ELF-1 (cell line): ENCODE measurements around the gene INAVA.
A peak's percentile ranks its signal among the peaks of the same experiment; 100 is the strongest.

Experiments
- DNase-seq: peaks from one replicate; pipeline ENCODE4 v3.0.0-alpha.2; 2016; ENCODE audit warnings: low read depth, low spot score

Gene INAVA

DNA sequence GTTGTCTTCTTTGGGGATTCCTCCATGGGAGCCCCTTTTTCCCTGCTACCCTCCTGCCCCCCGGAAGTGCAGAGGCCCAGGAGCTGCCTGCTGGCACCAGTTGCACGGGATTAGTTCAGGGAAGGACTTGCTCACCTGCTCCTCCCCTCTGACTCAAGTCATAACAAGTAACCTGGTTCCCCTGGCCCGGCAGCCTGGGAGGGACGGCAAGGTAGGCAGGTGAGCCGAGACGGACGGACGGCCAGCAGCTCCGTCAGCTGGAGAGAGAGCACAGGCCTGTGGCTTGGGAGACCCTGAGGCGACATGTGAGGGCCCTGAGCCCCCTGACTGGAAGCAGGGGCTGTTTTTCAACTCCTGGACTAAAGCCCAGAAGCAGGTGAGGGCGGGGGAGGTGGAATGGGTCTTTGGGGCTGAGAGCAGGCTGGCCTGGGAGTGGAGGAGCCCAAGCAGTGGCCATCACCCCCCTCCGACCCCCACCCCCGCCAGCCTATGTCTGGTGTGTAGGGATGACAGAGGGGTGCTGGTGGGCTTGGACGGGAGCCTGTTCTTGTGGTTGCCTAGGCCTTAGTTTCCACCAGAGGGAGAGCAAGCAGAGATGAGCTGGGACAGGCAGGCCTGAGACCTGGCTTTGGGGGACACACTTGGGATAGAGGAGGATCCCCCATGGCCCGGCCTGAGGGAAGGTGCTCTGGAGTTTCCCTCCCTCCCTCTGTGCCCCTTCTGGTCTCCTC lies at the start of gene INAVA:
INAVA (plus strand) TSS at position 189 of the 731 bp plus-strand sequence. CDS start 3,501 bp downstream, outside the sequence.
- DNase-seq = peak; percentile 81

- no peak for DNase-seq
Observed at GRCh38 chr1:200845360-200845759, 49.3 kb upstream of the INAVA start.

DNA sequence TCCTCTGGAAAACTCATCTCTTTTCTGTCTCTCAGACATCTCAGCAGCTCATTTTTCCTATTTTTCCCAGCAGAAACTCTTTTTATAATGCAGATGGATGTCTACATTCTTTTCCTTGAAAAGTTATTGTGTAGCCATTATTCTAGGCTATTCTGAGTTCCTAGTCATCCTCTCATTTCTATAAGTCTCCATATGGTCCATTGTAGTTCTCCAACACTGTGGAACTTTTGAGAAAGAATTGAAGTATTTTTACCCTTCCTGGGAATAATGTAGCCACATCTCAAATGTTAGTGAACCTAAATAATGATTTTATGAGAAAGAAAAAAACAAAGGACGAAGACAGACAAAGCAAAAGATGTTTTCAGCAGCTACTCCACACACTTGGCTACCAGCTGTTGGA lies 48.3 kb upstream of the INAVA start:
- DNase-seq = no peak

- no peak for DNase-seq
Observed at GRCh38 chr1:200849430-200849829, 45.3 kb upstream of the INAVA start.

- DNase-seq = no peak
Observed at GRCh38 chr1:200850554-200850953, 44.1 kb upstream of the INAVA start.

DNA sequence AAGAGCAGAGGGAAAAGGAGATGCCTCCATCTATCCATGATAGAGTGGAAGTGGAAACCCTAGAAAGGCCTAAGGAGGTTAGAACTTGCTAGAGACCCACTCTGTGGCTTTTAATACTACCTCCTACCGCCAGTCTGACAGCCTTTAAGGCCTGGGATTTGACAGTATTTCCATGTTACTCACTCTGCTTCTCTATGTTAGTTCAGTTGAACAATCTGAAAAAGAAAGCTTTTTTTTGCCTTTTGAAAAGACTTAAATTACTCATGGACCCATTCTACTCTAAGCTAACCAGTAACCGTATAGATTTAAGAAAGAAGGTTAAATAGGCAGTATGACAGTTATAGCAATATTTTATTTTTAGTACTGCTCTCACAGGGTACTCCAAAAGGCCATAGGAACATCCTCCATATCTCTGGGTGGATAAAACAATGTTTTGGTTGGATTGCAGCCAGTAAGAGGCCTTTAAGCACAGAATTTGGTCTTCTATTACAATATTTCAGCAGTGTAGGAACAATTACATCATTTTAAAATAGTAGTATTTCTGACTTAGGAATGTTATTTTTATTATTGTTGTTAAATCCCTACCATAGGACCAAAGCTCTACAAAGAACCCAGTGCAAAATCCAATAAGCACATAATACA lies 37.9 kb upstream of the INAVA start:
- DNase-seq = no peak

DNA sequence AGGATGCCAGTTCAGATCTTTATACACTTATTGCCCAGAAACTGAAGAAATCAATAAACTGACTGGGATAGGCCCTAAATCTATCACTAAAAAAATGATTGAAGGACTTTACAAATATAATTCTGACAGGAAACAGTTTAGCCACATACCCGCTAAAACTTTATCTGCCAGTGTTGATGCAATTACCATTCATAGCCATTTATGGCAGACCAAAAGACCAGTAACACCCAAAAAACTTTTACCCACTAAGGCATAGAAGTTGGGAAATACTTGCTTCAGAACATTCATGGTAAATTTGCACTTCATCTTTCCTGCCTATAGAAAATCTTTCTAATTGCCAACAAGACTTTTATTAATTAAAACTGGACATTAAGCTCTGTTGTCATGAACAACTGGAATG lies 36.9 kb upstream of the INAVA start:
- no peak for DNase-seq

DNA sequence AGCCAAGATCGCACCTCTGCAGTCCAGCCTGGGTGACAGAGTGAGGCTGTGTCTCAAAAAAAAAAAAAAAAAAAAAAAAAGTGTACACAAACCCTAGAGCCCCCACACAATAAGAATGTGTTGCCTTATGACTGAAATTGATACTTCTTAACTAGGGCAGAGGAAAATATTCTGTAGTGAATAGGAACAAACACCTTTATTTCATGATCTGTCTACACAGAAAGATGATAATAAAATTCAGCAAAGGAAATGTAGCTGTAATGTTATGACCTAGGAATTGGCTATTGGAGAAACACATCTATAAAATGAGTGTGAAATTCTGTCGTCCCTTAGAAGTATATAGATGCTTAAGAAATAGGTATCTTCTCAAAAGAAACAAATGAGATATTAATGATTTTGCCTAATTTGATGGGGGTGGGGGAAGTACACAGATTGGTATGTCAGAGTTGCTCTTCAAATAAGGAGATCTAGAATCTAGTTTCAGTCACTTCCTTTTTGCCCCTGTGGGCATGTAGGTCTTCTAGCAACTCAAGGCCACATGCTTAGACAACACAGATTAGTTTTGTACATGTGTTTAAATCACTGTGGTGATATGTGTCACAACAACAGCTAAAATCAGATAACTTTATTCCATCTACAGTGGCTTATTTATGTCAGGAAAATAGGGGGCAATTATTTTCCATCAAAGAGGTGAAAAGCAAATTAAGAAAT lies 32.6 kb upstream of the INAVA start:
- DNase-seq = no peak

DNA sequence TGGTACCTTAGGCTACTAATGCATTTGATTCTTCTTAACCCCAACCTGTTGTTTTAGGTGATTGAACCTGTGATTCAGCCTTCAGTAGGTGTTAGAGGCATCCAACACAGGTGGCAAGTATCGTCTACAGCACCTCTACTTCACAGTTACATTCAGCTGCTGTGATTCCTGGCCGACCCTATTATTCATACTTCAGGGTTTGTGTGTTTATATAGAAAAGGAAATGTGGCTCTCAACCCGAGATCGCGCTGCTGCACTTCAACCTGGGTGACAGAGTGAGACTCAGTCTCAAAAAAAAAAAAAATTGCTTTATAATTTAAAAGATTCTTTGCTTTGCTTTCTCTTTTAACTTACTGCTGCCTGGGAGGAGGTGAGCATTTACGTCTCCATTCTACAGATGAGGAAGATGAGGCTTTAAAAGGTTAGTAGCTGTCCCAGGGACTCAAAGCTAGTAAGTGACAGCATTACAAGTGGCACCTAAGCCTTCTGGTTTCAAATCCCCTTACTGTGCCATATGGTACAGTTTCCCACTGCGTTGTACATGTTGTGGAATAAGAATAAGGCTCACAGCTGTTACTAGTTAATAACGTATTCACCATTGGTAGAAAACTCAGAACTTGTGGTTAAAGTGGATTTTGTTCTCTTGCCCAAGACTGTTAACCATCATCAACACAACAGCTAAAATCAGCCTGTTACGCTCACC lies 31.8 kb upstream of the INAVA start:
- no peak for DNase-seq

- DNase-seq = no peak
Observed at GRCh38 chr1:200866116-200866515, 28.6 kb upstream of the INAVA start.

DNA sequence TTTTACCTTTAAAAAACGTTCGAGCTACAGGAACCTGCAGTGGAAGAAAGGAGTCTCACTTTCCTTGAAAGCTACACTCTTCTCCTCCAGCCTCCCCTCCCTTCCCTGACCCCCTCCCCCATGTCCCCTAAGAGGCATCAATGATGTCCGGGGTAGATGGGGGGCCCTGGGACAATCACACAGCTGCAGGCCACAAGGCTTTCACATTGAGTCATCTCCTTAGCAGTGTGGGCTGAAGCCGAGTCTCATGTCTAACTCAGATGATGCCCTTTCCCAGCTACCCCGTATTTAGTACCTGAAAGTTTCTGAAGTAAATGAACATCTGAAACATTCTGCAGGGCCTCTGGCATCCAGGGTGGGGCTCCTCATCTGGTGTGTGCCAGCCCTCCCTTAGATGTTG lies 28.2 kb upstream of the INAVA start:
- no peak for DNase-seq

DNA sequence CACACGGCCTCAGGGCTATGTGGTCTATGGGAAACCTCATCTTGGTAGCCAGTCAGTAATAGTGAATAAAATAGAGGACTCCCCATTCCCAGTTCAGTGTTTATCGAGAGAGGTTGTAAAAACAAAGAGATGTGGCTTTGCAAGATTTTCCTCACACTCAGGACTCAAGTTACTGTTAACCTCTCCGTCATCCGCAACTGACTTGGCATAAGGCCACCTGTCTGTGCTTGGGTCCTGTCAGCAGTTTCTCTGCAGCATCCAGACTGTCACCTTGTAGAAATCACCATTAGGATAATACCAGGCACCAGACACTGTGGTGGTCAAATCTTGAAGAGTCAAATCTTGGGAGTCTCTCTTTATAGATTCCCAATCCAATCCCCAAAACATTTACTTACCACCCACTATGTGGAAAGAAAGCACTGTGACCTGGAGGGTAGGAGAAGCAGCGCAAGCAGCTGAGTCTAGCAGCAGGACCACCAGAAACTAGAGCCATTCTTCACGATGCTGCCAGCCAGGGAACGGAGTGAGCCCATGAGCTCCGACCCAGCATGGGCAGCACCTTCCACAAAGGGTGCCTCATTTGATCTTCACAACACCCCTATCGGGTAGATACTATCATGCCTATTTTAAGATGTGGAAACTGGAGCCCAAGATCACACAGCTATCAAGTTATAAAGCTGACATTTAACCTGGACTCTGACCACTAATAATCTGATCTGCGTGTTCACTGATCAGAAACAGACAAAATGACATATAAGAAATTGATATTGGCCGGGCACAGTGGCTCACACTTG lies 27.5 kb upstream of the INAVA start:
- DNase-seq = no peak

DNA sequence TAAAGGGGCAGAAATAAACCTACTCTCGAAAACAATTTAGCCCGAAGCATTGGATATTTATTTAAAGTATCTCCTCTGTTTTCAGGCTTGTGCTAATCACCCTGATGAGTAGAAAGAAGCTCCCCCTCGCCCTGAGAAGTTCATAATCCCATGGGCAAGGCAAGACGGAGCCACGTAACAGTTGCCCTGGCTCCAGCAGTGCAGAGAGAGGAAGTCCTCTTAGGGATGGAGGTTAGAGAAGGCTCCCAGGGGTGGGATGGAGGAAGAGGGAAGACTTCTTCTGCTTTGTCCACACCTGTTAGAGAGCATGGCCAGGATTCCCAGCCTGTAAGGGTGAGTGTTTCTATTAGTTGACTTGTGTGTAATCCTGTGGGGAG lies 25.3 kb upstream of the INAVA start:
- DNase-seq = no peak

DNA sequence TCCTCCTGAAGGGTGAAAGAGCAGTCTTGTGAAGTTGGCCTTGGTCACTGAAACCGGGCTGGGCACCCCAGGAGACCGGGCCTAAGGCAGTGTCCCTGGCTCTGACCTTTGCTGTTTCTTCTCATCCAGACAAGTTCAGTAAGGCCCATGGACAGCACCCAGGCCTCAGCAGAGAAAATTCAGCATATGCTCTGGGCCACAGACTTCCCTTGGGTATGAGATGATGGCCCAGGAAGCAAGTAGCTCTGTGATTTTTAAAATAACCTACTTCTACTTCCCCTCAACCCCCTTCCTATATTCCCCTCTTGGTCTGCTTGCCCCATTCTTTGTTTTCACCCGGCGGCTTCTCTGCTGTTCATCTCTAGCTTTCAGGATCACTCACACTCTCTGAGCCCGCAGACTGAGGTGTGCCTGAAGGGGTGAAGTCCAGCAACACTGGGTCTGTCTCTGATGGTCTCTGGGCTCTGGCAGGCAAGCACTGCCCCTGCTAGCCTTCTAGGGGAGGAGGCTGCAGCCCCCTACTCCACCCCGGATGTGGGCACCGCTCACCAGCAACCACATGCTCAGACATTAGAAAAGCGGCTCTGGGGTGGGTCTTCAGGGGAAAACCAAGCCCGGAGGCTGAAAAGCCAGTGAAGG lies 24.8 kb upstream of the INAVA start:
- DNase-seq = no peak

GRCh38 chr1:200872446-200873115 lies 22.1 kb upstream of the INAVA start, which contains the start of gene GPR25:
Gene GPR25 (plus strand): TSS chr1:200872981. CDS start chr1:200873038, 57 bp downstream.
- no peak for DNase-seq

GRCh38 chr1:200873116-200873670 lies 21.5 kb upstream of the INAVA start:
- peak; percentile 51 for DNase-seq

DNA sequence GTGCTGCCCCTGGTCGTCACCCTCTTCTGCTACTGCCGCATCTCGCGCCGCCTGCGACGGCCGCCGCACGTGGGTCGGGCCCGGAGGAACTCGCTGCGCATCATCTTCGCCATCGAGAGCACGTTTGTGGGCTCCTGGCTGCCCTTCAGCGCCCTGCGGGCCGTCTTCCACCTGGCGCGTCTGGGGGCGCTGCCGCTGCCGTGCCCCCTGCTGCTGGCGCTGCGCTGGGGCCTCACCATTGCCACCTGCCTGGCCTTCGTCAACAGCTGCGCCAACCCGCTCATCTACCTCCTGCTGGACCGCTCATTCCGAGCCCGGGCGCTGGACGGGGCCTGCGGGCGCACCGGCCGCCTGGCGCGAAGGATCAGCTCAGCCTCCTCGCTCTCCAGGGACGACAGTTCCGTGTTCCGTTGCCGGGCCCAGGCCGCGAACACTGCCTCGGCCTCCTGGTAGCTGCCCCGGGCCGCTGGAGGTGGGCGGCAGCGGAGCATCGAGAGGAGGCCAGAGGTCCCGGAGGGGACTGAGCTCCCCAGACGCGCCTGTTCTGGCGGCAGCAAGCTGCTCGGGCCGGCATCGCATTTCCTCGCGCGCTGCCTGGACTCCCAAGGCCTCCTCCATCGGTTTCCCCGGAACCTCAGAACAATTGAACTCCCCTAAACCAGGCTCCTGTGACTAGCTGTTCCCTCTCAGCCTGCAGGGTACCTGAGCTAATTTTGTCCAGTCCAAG lies 20.9 kb upstream of the INAVA start:
- DNase-seq = peak; percentile 76

DNA sequence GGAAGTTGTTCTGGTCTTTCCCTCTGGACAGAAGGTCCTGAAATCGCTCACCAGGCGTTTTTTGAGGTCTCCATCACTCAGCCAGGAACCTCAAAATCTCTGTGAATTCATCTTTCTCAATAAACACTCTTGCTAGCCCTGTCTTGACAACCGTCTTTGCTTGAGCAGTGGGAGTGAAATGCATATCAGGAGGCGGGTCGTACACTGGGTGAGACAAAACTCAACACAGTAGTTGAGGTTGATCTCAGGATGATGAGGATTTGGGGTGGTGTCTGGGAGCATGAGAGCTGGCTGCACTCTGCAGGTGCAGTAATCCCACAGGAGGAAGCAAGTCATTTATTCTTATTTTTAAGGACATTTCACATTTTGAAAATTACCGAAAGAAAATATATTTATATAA lies 20.0 kb upstream of the INAVA start:
- DNase-seq = no peak

DNA sequence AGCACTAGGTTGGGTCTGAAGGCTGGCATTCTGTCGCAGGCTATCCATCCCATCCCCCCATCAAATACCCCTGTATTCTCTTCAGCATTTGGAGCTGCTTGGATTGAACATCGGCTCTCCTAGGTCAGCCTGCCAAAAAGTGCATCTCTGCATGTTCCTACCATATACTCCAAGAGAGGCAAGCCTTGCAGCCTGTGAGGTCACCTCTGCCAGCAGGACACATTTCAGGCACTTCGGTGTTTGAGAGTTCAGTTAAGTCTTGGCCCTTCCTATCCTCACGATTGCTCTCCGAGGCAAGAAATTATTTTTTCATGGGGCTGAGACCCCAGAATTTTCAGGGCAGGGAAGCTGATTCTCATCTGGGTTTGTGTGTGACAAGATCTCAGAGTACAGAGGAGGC lies 19.3 kb upstream of the INAVA start:
- DNase-seq = no peak
